GM23248 (cell line): Measurements from ENCODE around the gene LPP. TPM values are rescaled to one million over a fixed set of nuclear protein-coding genes. Genes with fewer than 3 reads are reported as not detected.

Source experiments
- DNase-seq: peaks from one replicate; pipeline ENCODE4 v3.0.0-alpha.2; 2015
- H2AFZ ChIP-seq: fragments of 200-600 bp; sonication (generic); 2 replicates; pipeline ENCODE4 v1.6.1; 2016; ENCODE audit warnings: antibody characterized with exemption
- H3F3A ChIP-seq: fragments of 200-600 bp; sonication (generic); 2 replicates; pipeline ENCODE4 v1.6.1; 2016; ENCODE audit warnings: mild to moderate bottlenecking, antibody characterized with exemption, mixed run types; ENCODE audit not compliant: insufficient read depth
- H3K27ac ChIP-seq: fragments of 200-600 bp; sonication (generic); 2 replicates; pipeline ENCODE4 v1.5.1; 2016; ENCODE audit warnings: mild to moderate bottlenecking
- H3K27me3 ChIP-seq: fragments of 200-600 bp; sonication (generic); replicated peaks from 2 replicates; pipeline ENCODE4 v1.6.1; 2016; ENCODE audit warnings: mild to moderate bottlenecking; ENCODE audit not compliant: insufficient read depth
- H3K36me3 ChIP-seq: fragments of 200-600 bp; sonication (generic); 2 replicates; pipeline ENCODE4 v1.6.1; 2016; ENCODE audit warnings: low read depth, mild to moderate bottlenecking
- H3K4me1 ChIP-seq: fragments of 200-600 bp; sonication (generic); 2 replicates; pipeline ENCODE4 v1.6.1; 2016; ENCODE audit warnings: mild to moderate bottlenecking; ENCODE audit not compliant: insufficient read depth
- H3K4me2 ChIP-seq: fragments of 200-600 bp; sonication (generic); one replicate; pipeline ENCODE4 v1.6.1; 2016; ENCODE audit warnings: mild to moderate bottlenecking; ENCODE audit not compliant: unreplicated experiment
- H3K4me3 ChIP-seq: fragments of 200-600 bp; sonication (generic); 2 replicates; pipeline ENCODE4 v1.5.1; 2016; ENCODE audit warnings: mild to moderate bottlenecking
- H3K79me2 ChIP-seq: fragments of 200-600 bp; sonication (generic); 2 replicates; pipeline ENCODE4 v1.6.1; 2016; ENCODE audit warnings: mild to moderate bottlenecking; ENCODE audit not compliant: insufficient read depth
- H3K9ac ChIP-seq: fragments of 200-600 bp; sonication (generic); 2 replicates; pipeline ENCODE4 v1.6.1; 2016; ENCODE audit warnings: mild to moderate bottlenecking
- H3K9me2 ChIP-seq: fragments of 200-600 bp; sonication (generic); 2 replicates; pipeline ENCODE4 v1.6.1; 2016; ENCODE audit warnings: mixed run types, mild to moderate bottlenecking, moderate library complexity; ENCODE audit not compliant: insufficient read depth
- H3K9me3 ChIP-seq: fragments of 200-600 bp; sonication (generic); one replicate; pipeline ENCODE4 v1.6.1; 2017; ENCODE audit warnings: low read depth
- H4K20me1 ChIP-seq: fragments of 200-600 bp; sonication (generic); 2 replicates; pipeline ENCODE4 v1.6.0; 2016; ENCODE audit not compliant: insufficient read depth
- EZH2 ChIP-seq: fragments of 200-600 bp; sonication (generic); IDR thresholded peaks from 2 replicates; pipeline ENCODE4 v1.6.1; 2018; ENCODE audit warnings: antibody characterized with exemption, mild to moderate bottlenecking; ENCODE audit not compliant: insufficient read depth, poor library complexity, severe bottlenecking
- EZH2phosphoT487 ChIP-seq: fragments of 200-600 bp; sonication (generic); IDR thresholded peaks from 2 replicates; pipeline ENCODE4 v1.6.1; 2018; ENCODE audit warnings: antibody characterized with exemption, moderate library complexity, mild to moderate bottlenecking, low read depth; ENCODE audit not compliant: insufficient read depth
- WGBS, 2 experiments: methylation state at CpG; one replicate each; pipeline ENCODE4 v1.1.6; 2015 to 2017; ENCODE audit warnings: low lambda C conversion rate in 2 of 2, low coverage in 1 of 2; ENCODE audit errors: missing lambda C conversion rate in 2 of 2; 5-methylcytosine and 5-hydroxymethylcytosine counted together
- in situ Hi-C: fragments of 300-500 bp; cut with MboI; formaldehyde crosslinking; loops from 2 replicates; pipeline ENCODE4 v1.15.0; 2020
- polyA plus RNA-seq: library from polyadenylated mRNA; unstranded; fragments of >200 nt; fragmentation: Nextera tagmentation; extraction: Ambion mirVana; gene quantifications from 2 replicates; pipeline ENCODE4 v1.2.1, GENCODE V29; 2016
- total RNA-seq: library from RNA; depleted of rRNA; stranded (reverse); fragments of >200 nt; shearing (Covaris generic); gene quantifications from 2 replicates; pipeline ENCODE4 v1.2.3, GENCODE V29; 2014

LPP gene
- total and polyA plus RNA-seq, 2 experiments from 2014 or later = 42.8 to 61.7 TPM

GRCh38 chr3:188558343-188559071 lies 404.6 kb downstream of the LPP start:
- in situ Hi-C loops = no loop called here
- WGBS, 2 experiments = 68 to 72% methylated on average over 5 of the region's 5 CpGs

GRCh38 chr3:188559072-188559429 lies 405.1 kb downstream of the LPP start:
- in situ Hi-C loops = no loop called here
- Histone ChIP-seq H3K9ac (no peak overlapping the region), H4K20me1 (no peaks in the 10 kb centered on the region), H3F3A (peaks cover 22% of the 10 kb centered on the region), H3K4me2 (peak overlapping the region; percentile 10), H3K79me2 (peaks cover 13% of the 10 kb centered on the region; the same call in 1 of the 2 replicates), H3K4me3 (no peak overlapping the region), H3K36me3 (no peaks in the 10 kb centered on the region), H3K9me3 (no peaks in the 10 kb centered on the region), H3K27ac (peak overlapping the region; percentile 56), H3K4me1 (peaks cover 21% of the 10 kb centered on the region), H2AFZ (no peak overlapping the region), H3K9me2 (no peaks in the 10 kb centered on the region; the same call in 1 of the 2 replicates), H3K27me3 (no peaks in the 10 kb centered on the region)
- 47 to 48% methylated on average over 2 of the region's 2 CpGs for WGBS, 2 experiments
- no peak for TF ChIP-seq EZH2phosphoT487
- TF ChIP-seq EZH2 = no peak
- peak; percentile 68 for DNase-seq

More at GRCh38 chr3:188558343-188559071, 404.6 kb downstream of the LPP start:
- no peak overlapping the region for H3K4me3 ChIP-seq
- no peaks in the 10 kb centered on the region for H3K9me3 ChIP-seq
- no peak overlapping the region for H2AFZ ChIP-seq
- peaks cover 22% of the 10 kb centered on the region for H3F3A ChIP-seq
- TF ChIP-seq EZH2 (no peak), EZH2phosphoT487 (no peak)
- H3K36me3 ChIP-seq = no peaks in the 10 kb centered on the region
- H3K9ac ChIP-seq = no peak overlapping the region
- no peaks in the 10 kb centered on the region; the same call in 1 of the 2 replicates for H3K9me2 ChIP-seq
- H3K79me2 ChIP-seq = peaks cover 13% of the 10 kb centered on the region; the same call in 1 of the 2 replicates
- no peaks in the 10 kb centered on the region for H3K27me3 ChIP-seq
- peaks cover 26% of the 10 kb centered on the region for H3K4me1 ChIP-seq
- H3K27ac ChIP-seq = peak overlapping the region; percentile 56
- peak; percentile 72 for DNase-seq
- peak overlapping the region; percentile 10 for H3K4me2 ChIP-seq
- no peaks in the 10 kb centered on the region for H4K20me1 ChIP-seq

GRCh38 chr3:188559856-188560255 lies 405.9 kb downstream of the LPP start:
- 98% methylated on average over 2 of the region's 2 CpGs for WGBS, 2 experiments
- Histone ChIP-seq H3K4me3 (no peak overlapping the region), H3K27me3 (no peaks in the 10 kb centered on the region), H3K36me3 (no peaks in the 10 kb centered on the region), H2AFZ (no peak overlapping the region), H4K20me1 (no peaks in the 10 kb centered on the region), H3K9me3 (no peaks in the 10 kb centered on the region), H3K9ac (no peak overlapping the region), H3K9me2 (no peaks in the 10 kb centered on the region; the same call in 1 of the 2 replicates), H3F3A (peaks cover 22% of the 10 kb centered on the region), H3K4me1 (peaks cover 14% of the 10 kb centered on the region), H3K79me2 (peaks cover 11% of the 10 kb centered on the region; the same call in 1 of the 2 replicates), H3K4me2 (no peak overlapping the region), H3K27ac (no peak overlapping the region)
- in situ Hi-C loops = no loop called here
- TF ChIP-seq EZH2phosphoT487 (no peak), EZH2 (no peak)
- DNase-seq = no peak

- no peak for DNase-seq
- Histone ChIP-seq H3K36me3 (no peaks in the 10 kb centered on the region), H3K9me2 (no peaks in the 10 kb centered on the region; the same call in 1 of the 2 replicates), H3K79me2 (peaks cover 19% of the 10 kb centered on the region; the same call in 1 of the 2 replicates), H3K27ac (no peak overlapping the region), H3K9ac (no peak overlapping the region), H2AFZ (no peak overlapping the region), H3F3A (peaks cover 22% of the 10 kb centered on the region), H3K4me2 (no peak overlapping the region), H3K27me3 (no peaks in the 10 kb centered on the region), H3K4me3 (no peak overlapping the region), H3K4me1 (peaks cover 14% of the 10 kb centered on the region), H4K20me1 (no peaks in the 10 kb centered on the region), H3K9me3 (no peaks in the 10 kb centered on the region)
- 58 to 65% methylated on average over 2 of the region's 2 CpGs for WGBS, 2 experiments
- TF ChIP-seq EZH2phosphoT487 = no peak
- TF ChIP-seq EZH2 = no peak
- in situ Hi-C loops = no loop called here
These were observed 408.2 kb downstream of the LPP start for GRCh38 chr3:188562144-188562543.
